ENCODE measurements around the gene DOHH.

DOHH gene

GRCh38 chr19:3483226-3483628 is 17.2 kb downstream of the DOHH start, which contains the start of gene SMIM44:
Gene SMIM44 (minus strand): TSS chr19:3483441. CDS start chr19:3483403, 38 bp downstream.
- no peaks in the 10 kb centered on the region for H3K36me3 ChIP-seq (ENCODE audit: control insufficient read depth in 2 of 2, insufficient read depth in 1 of 2, low read length in 2 of 2)
- ChIA-PET CTCF (interaction anchor here (0.7 to 9.4 kb wide), 8 partner anchors 12 to 320 kb away, joined by 3 to 62 read pairs (median 5); no protein-coding TSS in a partner anchor), POLR2A (no interaction called here)
- no peaks in the 10 kb centered on the region for H3K4me1 ChIP-seq (ENCODE audit: control insufficient read depth, insufficient read depth, low read length)
- TF ChIP-seq ZNF391 (tag by site-specific recombination; IDR thresholded peaks at IDR 0.05; ENCODE audit: borderline replicate concordance, low read depth), result no peak
- TF ChIP-seq ZNF48 (tag by site-specific recombination; IDR thresholded peaks at IDR 0.05), result no peak
- TF ChIP-seq SCRT2 (tag by site-specific recombination; IDR thresholded peaks at IDR 0.05), result no peak
- TF ChIP-seq ZFP41 (tag by site-specific recombination; IDR thresholded peaks at IDR 0.05; ENCODE audit: borderline replicate concordance), result no peak
- no peak for TF ChIP-seq ZFP3 (tag by site-specific recombination; IDR thresholded peaks at IDR 0.05; ENCODE audit: low read depth)
- TF ChIP-seq ZNF530 (tag by site-specific recombination; IDR thresholded peaks at IDR 0.05; ENCODE audit: low read depth), result no peak
- TF ChIP-seq SALL2 (tag by site-specific recombination; IDR thresholded peaks at IDR 0.05; ENCODE audit: borderline replicate concordance), result no peak
- no peak for TF ChIP-seq YY2 (tag by site-specific recombination; IDR thresholded peaks at IDR 0.05)
- no peak for TF ChIP-seq CTCF (tag by site-specific recombination; IDR thresholded peaks at IDR 0.05)
- no peak for TF ChIP-seq ZSCAN23 (tag by site-specific recombination; IDR thresholded peaks at IDR 0.05)
- TF ChIP-seq EGR2 (tag by site-specific recombination; IDR thresholded peaks at IDR 0.05; ENCODE audit: low read depth), result peak; percentile 54; the same call in 1 of the 2 replicates
- TF ChIP-seq ZFHX2 (tag by site-specific recombination; conservative IDR thresholded peaks at IDR 0.05), result peak; percentile 13; the same call in 1 of the 2 replicates
- no peak for TF ChIP-seq ZNF629 (tag by site-specific recombination; IDR thresholded peaks at IDR 0.05)
- no peak for TF ChIP-seq ZNF639 (tag by site-specific recombination; IDR thresholded peaks at IDR 0.05)
- no peak within 1 kb of the TSS for H3K4me3 ChIP-seq (ENCODE audit: low read depth, low read length)
- no peak within 1 kb of the TSS for H3K27ac ChIP-seq (ENCODE audit: extremely low read depth, low read depth, low read length)
- no peaks in the 10 kb centered on the region for H3K9me3 ChIP-seq (ENCODE audit: control insufficient read depth, insufficient read depth, low read depth, low read length)

GRCh38 chr19:3482507-3483225 is 17.8 kb downstream of the DOHH start:
- no peaks in the 10 kb centered on the region for H3K4me1 ChIP-seq (ENCODE audit: control insufficient read depth, insufficient read depth, low read length)
- no peak overlapping the region for H3K4me3 ChIP-seq (ENCODE audit: low read depth, low read length)
- no peaks in the 10 kb centered on the region for H3K36me3 ChIP-seq (ENCODE audit: control insufficient read depth in 2 of 2, insufficient read depth in 1 of 2, low read length in 2 of 2)
- POLR2A ChIA-PET, result interaction anchor here (0.5 kb wide), 1 partner anchor 689 kb away, joined by 4 read pairs; no protein-coding TSS in a partner anchor
- no peak overlapping the region for H3K27ac ChIP-seq (ENCODE audit: extremely low read depth, low read depth, low read length)
- CTCF ChIA-PET, result interaction anchor here (0.7 to 9.4 kb wide), 5 partner anchors 12 to 238 kb away, joined by 3 to 62 read pairs (median 8); no protein-coding TSS in a partner anchor
- H3K9me3 ChIP-seq (ENCODE audit: control insufficient read depth, insufficient read depth, low read depth, low read length), result no peaks in the 10 kb centered on the region
- no peak for TF ChIP-seq ZNF658 (tag by site-specific recombination; IDR thresholded peaks at IDR 0.05)
- no peak for TF ChIP-seq ZNF530 (tag by site-specific recombination; IDR thresholded peaks at IDR 0.05; ENCODE audit: low read depth)
- no peak for TF ChIP-seq ZNF621 (tag by site-specific recombination; IDR thresholded peaks at IDR 0.05)
- TF ChIP-seq ZNF266 (tag by site-specific recombination; IDR thresholded peaks at IDR 0.05; ENCODE audit: low read depth), result no peak
- no peak for TF ChIP-seq ZNF280D (tag by site-specific recombination; IDR thresholded peaks at IDR 0.05)
- TF ChIP-seq KLF7 (tag by site-specific recombination; IDR thresholded peaks at IDR 0.05; ENCODE audit: borderline replicate concordance), result no peak
- no peak for TF ChIP-seq KLF17 (tag by site-specific recombination; IDR thresholded peaks at IDR 0.05)
- TF ChIP-seq ZNF777 (tag by site-specific recombination; IDR thresholded peaks at IDR 0.05; ENCODE audit: borderline replicate concordance), result no peak
- no peak for TF ChIP-seq EGR2 (tag by site-specific recombination; IDR thresholded peaks at IDR 0.05; ENCODE audit: low read depth)
- TF ChIP-seq ZNF10 (tag by site-specific recombination; IDR thresholded peaks at IDR 0.05), result no peak
- no peak for TF ChIP-seq WT1 (tag by site-specific recombination; IDR thresholded peaks at IDR 0.05)
- TF ChIP-seq KLF16 (tag by site-specific recombination; IDR thresholded peaks at IDR 0.05), result no peak

Data from HEK293 (cell line).